Measurements from ENCODE around the gene CCSER1.
"Not testable (repeated sequence)": the region's sequence is repeated elsewhere in the genome, so short reads cannot be mapped to it uniquely, and the experiment has no call there.

Gene CCSER1

DNA sequence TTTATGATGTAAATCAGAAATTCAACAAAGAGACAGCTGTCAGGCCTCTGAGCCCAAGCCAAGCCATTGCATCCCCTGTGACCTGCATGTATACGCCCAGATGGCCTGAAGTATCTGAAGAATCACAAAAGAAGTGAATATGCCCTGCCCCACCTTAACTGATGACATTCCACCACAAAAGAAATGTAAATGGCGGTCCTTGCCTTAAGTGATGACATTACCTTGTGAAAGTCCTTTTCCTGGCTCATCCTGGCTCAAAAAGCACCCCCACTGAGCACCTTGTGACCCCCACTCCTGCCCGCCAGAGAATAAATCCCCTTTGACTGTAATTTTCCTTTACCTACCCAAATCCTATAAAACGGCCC lies 1496.4 kb downstream of the CCSER1 start:
- not testable (repeated sequence) for DNase-seq

DNA sequence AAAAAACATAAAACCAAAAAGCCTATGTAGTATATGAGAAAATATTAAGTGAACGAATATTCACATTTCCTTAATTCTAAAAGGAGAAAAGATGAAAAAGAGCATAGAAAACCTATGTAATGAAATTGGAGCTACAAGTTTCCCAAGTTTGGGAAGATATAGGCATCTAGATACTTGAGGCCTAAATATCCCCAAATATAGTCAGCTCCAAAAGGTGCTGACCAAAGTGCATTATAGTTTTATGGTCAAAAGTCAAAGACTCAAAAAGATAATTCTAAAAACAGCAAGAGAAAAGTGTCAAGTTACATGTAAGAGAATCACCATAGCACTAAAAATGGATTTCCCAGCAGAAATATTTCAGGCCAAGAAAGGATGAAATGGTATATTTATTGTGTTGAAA lies 1502.9 kb downstream of the CCSER1 start:
- no peak for DNase-seq

DNA sequence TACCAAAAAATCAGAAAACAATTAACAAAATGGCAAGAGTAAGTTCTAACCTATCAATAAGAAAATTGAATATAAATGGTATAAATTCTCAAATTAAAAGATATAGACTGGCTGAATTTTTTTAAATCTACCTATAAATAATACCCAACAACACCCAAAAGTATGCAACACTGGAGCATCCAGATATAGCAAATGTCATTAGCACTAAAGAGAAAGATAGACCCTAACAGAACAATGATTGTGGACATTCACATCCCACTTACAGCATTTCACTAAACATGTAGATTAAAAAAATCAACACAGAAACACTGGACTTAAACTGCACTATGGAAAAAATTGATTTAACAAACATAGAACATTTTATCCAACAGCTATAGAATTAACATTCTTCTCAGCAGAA lies 1503.6 kb downstream of the CCSER1 start:
- DNase-seq, result no peak

DNA sequence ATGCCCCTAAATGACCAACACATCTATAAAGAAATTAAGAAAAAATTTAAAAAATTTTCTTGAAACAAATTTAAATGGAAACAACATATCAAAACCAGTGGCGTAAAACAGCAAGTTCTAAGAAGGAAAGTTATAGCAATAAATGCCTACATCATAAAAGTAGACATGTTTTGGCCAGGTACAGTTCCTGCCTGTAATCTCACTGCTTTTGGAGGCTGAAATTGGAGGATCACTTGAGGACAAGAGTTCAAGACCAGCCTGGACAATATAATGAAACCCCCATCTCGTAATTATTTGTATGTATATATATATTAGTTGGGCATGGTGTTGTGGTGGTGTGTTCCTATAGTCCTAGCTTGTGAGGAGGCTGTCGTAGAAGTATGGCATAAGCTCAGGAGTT lies 1504.1 kb downstream of the CCSER1 start:
- no peak for DNase-seq

DNA sequence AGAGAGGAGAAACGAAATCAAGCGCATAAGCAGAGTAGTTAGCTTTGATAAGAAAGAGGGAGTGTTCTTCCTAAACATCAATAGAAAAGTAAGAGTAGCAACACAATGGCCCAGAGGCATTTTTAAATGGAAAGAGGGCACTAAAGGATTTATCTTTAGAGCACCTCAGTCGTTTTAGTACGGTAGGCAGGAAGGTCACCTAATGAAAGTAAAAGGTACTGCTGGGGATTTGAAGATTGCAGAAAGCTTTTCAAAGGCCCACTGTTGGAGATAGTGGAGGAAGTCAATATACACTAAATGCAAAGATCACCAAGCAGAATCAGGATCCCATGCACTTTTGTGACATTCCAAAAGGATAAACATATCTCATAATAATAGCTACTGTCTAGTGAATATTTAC lies 1508.9 kb downstream of the CCSER1 start:
- no peak for DNase-seq
